SU-DHL-6 (cell line): ENCODE data around the gene RPS6KA1.

ENCODE experiments used
- H2AFZ ChIP-seq: fragments of 200-600 bp; sonication (generic); 2 replicates; pipeline ENCODE4 v1.6.1; 2014; ENCODE audit warnings: low read depth, mild to moderate bottlenecking, moderate library complexity, mixed read lengths, antibody characterized with exemption, low read length; ENCODE audit not compliant: severe bottlenecking
- H3F3A ChIP-seq: fragments of 200-600 bp; shearing (Covaris generic); 2 replicates; pipeline ENCODE4 v1.6.0; 2016; ENCODE audit warnings: antibody characterized with exemption, mild to moderate bottlenecking; ENCODE audit not compliant: insufficient read depth
- H3K27ac ChIP-seq: fragments of 200-600 bp; sonication (generic); 2 replicates; pipeline ENCODE4 v1.5.1; 2016; ENCODE audit warnings: low read depth, mild to moderate bottlenecking, low read length, moderate library complexity, mixed read lengths
- H3K27me3 ChIP-seq: fragments of 200-600 bp; sonication (generic), shearing (Covaris generic); 2 replicates; pipeline ENCODE4 v1.6.0; 2014; ENCODE audit warnings: mild to moderate bottlenecking, low read length
- H3K36me3 ChIP-seq: fragments of 200-600 bp; sonication (generic); 2 replicates; pipeline ENCODE4 v1.6.1; 2014; ENCODE audit warnings: mild to moderate bottlenecking, low read length, mixed read lengths
- H3K4me2 ChIP-seq: fragments of 300-600, 200-600 bp; shearing (Covaris generic), sonication (generic); 2 replicates; pipeline ENCODE4 v1.6.0; 2014; ENCODE audit warnings: low read length, low read depth, mild to moderate bottlenecking; ENCODE audit not compliant: poor library complexity, severe bottlenecking
- H3K4me3 ChIP-seq: fragments of 200-600 bp; sonication (generic); 2 replicates; pipeline ENCODE4 v1.5.1; 2014; ENCODE audit warnings: antibody characterized with exemption, low read length, mild to moderate bottlenecking, mixed read lengths; ENCODE audit not compliant: insufficient read depth, poor library complexity, severe bottlenecking
- H3K79me2 ChIP-seq: fragments of 200-600 bp; sonication (generic); 2 replicates; pipeline ENCODE4 v1.6.1; 2014; ENCODE audit warnings: mild to moderate bottlenecking, low read length, moderate library complexity; ENCODE audit not compliant: insufficient read depth
- H3K9ac ChIP-seq: fragments of 200-600 bp; sonication (generic); 2 replicates; pipeline ENCODE4 v1.7.0; 2014; ENCODE audit warnings: mild to moderate bottlenecking, low read length
- H3K9me2 ChIP-seq: fragments of 200-600 bp; sonication (generic); replicated peaks from 2 replicates; pipeline ENCODE4 v1.6.1; 2014; ENCODE audit warnings: low read length; ENCODE audit not compliant: insufficient read depth
- H3K9me3 ChIP-seq: fragments of 200-600 bp; sonication (generic); 2 replicates; pipeline ENCODE4 v1.6.1; 2014; ENCODE audit warnings: low read length, mixed read lengths; ENCODE audit not compliant: insufficient read depth
- H4K20me1 ChIP-seq: fragments of 200-600 bp; sonication (generic); 2 replicates; pipeline ENCODE4 v1.6.1; 2014; ENCODE audit warnings: low read depth, mild to moderate bottlenecking, antibody characterized with exemption, low read length, moderate library complexity, mixed read lengths
- CTCF ChIP-seq: fragments of 200-600 bp; sonication (generic); IDR thresholded peaks from one replicate; pipeline ENCODE4 v1.5.1; 2017; ENCODE audit warnings: antibody characterized with exemption, mild to moderate bottlenecking, low read length, moderate library complexity; ENCODE audit not compliant: insufficient read depth, poor library complexity, severe bottlenecking
- EZH2phosphoT487 ChIP-seq: fragments of 200-600 bp; sonication (generic), shearing (Covaris generic); conservative IDR thresholded peaks from 2 replicates; pipeline ENCODE4 v1.6.1; 2018; ENCODE audit warnings: mild to moderate bottlenecking, antibody characterized with exemption, low read length, moderate library complexity, mixed read lengths

The RPS6KA1 gene

GRCh38 chr1:26574719-26575251, 45.2 kb downstream of the RPS6KA1 start:
- H3K27me3 ChIP-seq: no peaks in the 10 kb centered on the region
- no peak overlapping the region for H3K4me3 ChIP-seq
- no peaks in the 10 kb centered on the region for H3K36me3 ChIP-seq
- H3F3A ChIP-seq: peaks cover 4% of the 10 kb centered on the region; the same call in 1 of the 2 replicates
- no peaks in the 10 kb centered on the region for H3K9me2 ChIP-seq
- H3K9me3 ChIP-seq: no peaks in the 10 kb centered on the region
- TF ChIP-seq EZH2phosphoT487 (no peak), CTCF (no peak)
- H3K79me2 ChIP-seq: no peaks in the 10 kb centered on the region
- H3K4me2 ChIP-seq: no peak overlapping the region
- H3K9ac ChIP-seq: no peak overlapping the region
- no peak overlapping the region for H2AFZ ChIP-seq
- no peaks in the 10 kb centered on the region for H4K20me1 ChIP-seq
- no peak overlapping the region for H3K27ac ChIP-seq

GRCh38 chr1:26575348-26575747, 45.8 kb downstream of the RPS6KA1 start:
- H3K4me3 ChIP-seq: no peak overlapping the region
- H4K20me1 ChIP-seq: no peaks in the 10 kb centered on the region
- no peaks in the 10 kb centered on the region for H3K9me2 ChIP-seq
- no peaks in the 10 kb centered on the region for H3K27me3 ChIP-seq
- no peak overlapping the region for H3K4me2 ChIP-seq
- H3K36me3 ChIP-seq: no peaks in the 10 kb centered on the region
- no peak overlapping the region for H3K9ac ChIP-seq
- no peak overlapping the region for H2AFZ ChIP-seq
- H3K9me3 ChIP-seq: no peaks in the 10 kb centered on the region
- peaks cover 4% of the 10 kb centered on the region; the same call in 1 of the 2 replicates for H3F3A ChIP-seq
- TF ChIP-seq CTCF: no peak
- TF ChIP-seq EZH2phosphoT487: no peak
- no peaks in the 10 kb centered on the region for H3K79me2 ChIP-seq
- no peak overlapping the region for H3K27ac ChIP-seq

GRCh38 chr1:26578167-26578566, 48.6 kb downstream of the RPS6KA1 start:
- Histone ChIP-seq H3K36me3 (no peaks in the 10 kb centered on the region), H3K27me3 (no peaks in the 10 kb centered on the region), H3K9ac (no peak overlapping the region), H3K9me3 (no peaks in the 10 kb centered on the region), H3F3A (peaks cover 4% of the 10 kb centered on the region; the same call in 1 of the 2 replicates), H3K4me2 (no peak overlapping the region), H2AFZ (no peak overlapping the region), H3K79me2 (no peaks in the 10 kb centered on the region), H3K4me3 (no peak overlapping the region), H3K27ac (no peak overlapping the region), H3K9me2 (no peaks in the 10 kb centered on the region), H4K20me1 (no peaks in the 10 kb centered on the region)
- TF ChIP-seq CTCF: no peak
- no peak for TF ChIP-seq EZH2phosphoT487
